Activated CD4-positive, alpha-beta memory T cell treated with anti-CD3 and anti-CD28 coated beads, Interleukin-2, amount 10 ng/mL, durations not matched to agents 7 days and 5 days (primary cell): ENCODE results near the gene GNAQ. TPM values are rescaled to one million over a fixed set of nuclear protein-coding genes. Genes with fewer than 3 reads are reported as not detected.

ENCODE experiments used
- CTCF ChIA-PET: fragments of 350-600 bp; sonication (Branson Sonifier 250); formaldehyde crosslinking; loops from one replicate; lab custom pipeline; 2021; ENCODE audit warnings: antibody characterized with exemption, inconsistent platforms; lab: Charles Lee
- POLR2A ChIA-PET: fragments of 350-600 bp; sonication (Branson Sonifier 250); formaldehyde crosslinking; loops from one replicate; lab custom pipeline; 2021; ENCODE audit warnings: antibody characterized with exemption; lab: Charles Lee
- DNase-seq: peaks from one replicate; pipeline ENCODE4 v3.0.0-alpha.2; 2020
- H3K27ac Mint-ChIP-seq: one replicate; pipeline ENCODE4 v1.8.0; 2021; ENCODE audit warnings: mild to moderate bottlenecking, mixed read lengths
- H3K27me3 Mint-ChIP-seq: one replicate; pipeline ENCODE4 v1.8.0; 2021; ENCODE audit warnings: mixed read lengths
- H3K36me3 Mint-ChIP-seq: one replicate; pipeline ENCODE4 v1.8.0; 2021; ENCODE audit warnings: low read depth, mixed read lengths
- H3K4me1 Mint-ChIP-seq: one replicate; pipeline ENCODE4 v1.8.0; 2021; ENCODE audit warnings: mixed read lengths
- H3K4me3 Mint-ChIP-seq: one replicate; pipeline ENCODE4 v1.8.0; 2021; ENCODE audit warnings: mild to moderate bottlenecking, mixed read lengths
- H3K9me3 Mint-ChIP-seq: one replicate; pipeline ENCODE4 v1.8.0; 2021; ENCODE audit warnings: mixed read lengths
- total RNA-seq, 2 experiments: library from RNA; stranded (reverse); gene quantifications; one replicate each; pipeline ENCODE4 v1.2.3, GENCODE V29; 2021

GNAQ gene
- total RNA-seq, 2 experiments from 2014 or later: 28.0 to 28.8 TPM

- Mint-ChIP-seq H3K9me3 (no peaks in the 10 kb centered on the region), H3K36me3 (peaks cover 7% of the 10 kb centered on the region), H3K27ac (no peak overlapping the region), H3K27me3 (no peaks in the 10 kb centered on the region), H3K4me3 (no peak overlapping the region), H3K4me1 (peaks cover 17% of the 10 kb centered on the region)
- CTCF ChIA-PET: no interaction called here
- POLR2A ChIA-PET: no interaction called here
- DNase-seq: no peak
These were observed 71.1 kb downstream of the GNAQ start for GRCh38 chr9:77960356-77961153.

GRCh38 chr9:77959803-77960202 is 71.8 kb downstream of the GNAQ start:
- Mint-ChIP-seq H3K36me3 (peaks cover 7% of the 10 kb centered on the region), H3K4me1 (peaks cover 17% of the 10 kb centered on the region), H3K27ac (no peak overlapping the region), H3K4me3 (no peak overlapping the region), H3K9me3 (no peaks in the 10 kb centered on the region), H3K27me3 (no peaks in the 10 kb centered on the region)
- POLR2A ChIA-PET: no interaction called here
- no peak for DNase-seq
- CTCF ChIA-PET: no interaction called here

GRCh38 chr9:77957652-77958051 is 74.0 kb downstream of the GNAQ start:
- H3K4me3 Mint-ChIP-seq: no peak overlapping the region
- no peak overlapping the region for H3K27ac Mint-ChIP-seq
- POLR2A ChIA-PET: no interaction called here
- H3K36me3 Mint-ChIP-seq: peaks cover 7% of the 10 kb centered on the region
- no peaks in the 10 kb centered on the region for H3K27me3 Mint-ChIP-seq
- H3K4me1 Mint-ChIP-seq: peaks cover 22% of the 10 kb centered on the region
- no peak for DNase-seq
- CTCF ChIA-PET: no interaction called here
- no peaks in the 10 kb centered on the region for H3K9me3 Mint-ChIP-seq

- CTCF ChIA-PET: no interaction called here
- H3K4me3 Mint-ChIP-seq: no peak overlapping the region
These were observed 75.1 kb downstream of the GNAQ start for GRCh38 chr9:77956555-77956954.

GRCh38 chr9:77954666-77955015 is 77.0 kb downstream of the GNAQ start:
- H3K9me3 Mint-ChIP-seq: no peaks in the 10 kb centered on the region
- CTCF ChIA-PET: no interaction called here
- no peak overlapping the region for H3K27ac Mint-ChIP-seq
- no peak overlapping the region for H3K4me3 Mint-ChIP-seq
- no peaks in the 10 kb centered on the region for H3K36me3 Mint-ChIP-seq
- POLR2A ChIA-PET: no interaction called here
- H3K4me1 Mint-ChIP-seq: peaks cover 13% of the 10 kb centered on the region
- no peak for DNase-seq
- H3K27me3 Mint-ChIP-seq: no peaks in the 10 kb centered on the region

More at GRCh38 chr9:77956555-77956954, 75.1 kb downstream of the GNAQ start:
- Mint-ChIP-seq H3K4me1 (peaks cover 14% of the 10 kb centered on the region), H3K36me3 (no peaks in the 10 kb centered on the region), H3K9me3 (no peaks in the 10 kb centered on the region), H3K27ac (no peak overlapping the region), H3K27me3 (no peaks in the 10 kb centered on the region)
- DNase-seq: no peak
- POLR2A ChIA-PET: no interaction called here

- H3K27ac Mint-ChIP-seq: no peak overlapping the region
- CTCF ChIA-PET: no interaction called here
- POLR2A ChIA-PET: no interaction called here
These were observed 77.5 kb downstream of the GNAQ start for GRCh38 chr9:77954013-77954665.

GRCh38 chr9:77953590-77953989 is 78.0 kb downstream of the GNAQ start:
- H3K4me3 Mint-ChIP-seq: no peak overlapping the region
- no peaks in the 10 kb centered on the region for H3K9me3 Mint-ChIP-seq
- no peaks in the 10 kb centered on the region for H3K36me3 Mint-ChIP-seq
- H3K27ac Mint-ChIP-seq: no peak overlapping the region
- ChIA-PET CTCF (no interaction called here), POLR2A (no interaction called here)
- no peak for DNase-seq
- H3K27me3 Mint-ChIP-seq: no peaks in the 10 kb centered on the region
- H3K4me1 Mint-ChIP-seq: peaks cover 13% of the 10 kb centered on the region

More at GRCh38 chr9:77954013-77954665, 77.5 kb downstream of the GNAQ start:
- H3K9me3 Mint-ChIP-seq: no peaks in the 10 kb centered on the region
- peaks cover 13% of the 10 kb centered on the region for H3K4me1 Mint-ChIP-seq
- no peak overlapping the region for H3K4me3 Mint-ChIP-seq
- H3K36me3 Mint-ChIP-seq: no peaks in the 10 kb centered on the region
- no peak for DNase-seq
- no peaks in the 10 kb centered on the region for H3K27me3 Mint-ChIP-seq

- ChIA-PET CTCF (no interaction called here), POLR2A (no interaction called here)
- Mint-ChIP-seq H3K4me3 (no peak overlapping the region), H3K4me1 (peaks cover 10% of the 10 kb centered on the region), H3K27ac (no peak overlapping the region), H3K9me3 (no peaks in the 10 kb centered on the region), H3K27me3 (no peaks in the 10 kb centered on the region), H3K36me3 (no peaks in the 10 kb centered on the region)
- no peak for DNase-seq
These were observed 78.8 kb downstream of the GNAQ start for GRCh38 chr9:77952635-77953328.

- peaks cover 5% of the 10 kb centered on the region for H3K4me1 Mint-ChIP-seq
- ChIA-PET POLR2A (no interaction called here), CTCF (interaction anchor here (0.6 kb wide), 1 partner anchor 187 kb away, joined by 3 read pairs; no protein-coding TSS in a partner anchor)
- no peaks in the 10 kb centered on the region for H3K9me3 Mint-ChIP-seq
- no peak for DNase-seq
- H3K4me3 Mint-ChIP-seq: no peak overlapping the region
- H3K36me3 Mint-ChIP-seq: no peaks in the 10 kb centered on the region
- no peaks in the 10 kb centered on the region for H3K27me3 Mint-ChIP-seq
- no peak overlapping the region for H3K27ac Mint-ChIP-seq
These were observed 80.2 kb downstream of the GNAQ start for GRCh38 chr9:77951369-77951768.

- H3K36me3 Mint-ChIP-seq: no peaks in the 10 kb centered on the region
These were observed 81.7 kb downstream of the GNAQ start for GRCh38 chr9:77949751-77950436.

GRCh38 chr9:77947651-77948050 is 84.0 kb downstream of the GNAQ start:
- Mint-ChIP-seq H3K27me3 (no peaks in the 10 kb centered on the region), H3K4me3 (no peak overlapping the region), H3K36me3 (no peaks in the 10 kb centered on the region), H3K4me1 (peaks cover 30% of the 10 kb centered on the region), H3K9me3 (no peaks in the 10 kb centered on the region), H3K27ac (no peak overlapping the region)
- ChIA-PET CTCF (no interaction called here), POLR2A (no interaction called here)
- DNase-seq: no peak

More at GRCh38 chr9:77949751-77950436, 81.7 kb downstream of the GNAQ start:
- H3K27me3 Mint-ChIP-seq: no peaks in the 10 kb centered on the region
- no peaks in the 10 kb centered on the region for H3K9me3 Mint-ChIP-seq
- POLR2A ChIA-PET: no interaction called here
- peaks cover 18% of the 10 kb centered on the region for H3K4me1 Mint-ChIP-seq
- CTCF ChIA-PET: interaction anchor here (0.7 kb wide), 1 partner anchor 517 kb away, joined by 3 read pairs; no protein-coding TSS in a partner anchor
- H3K4me3 Mint-ChIP-seq: no peak overlapping the region
- no peak for DNase-seq
- no peak overlapping the region for H3K27ac Mint-ChIP-seq

- ChIA-PET POLR2A (no interaction called here), CTCF (no interaction called here)
- Mint-ChIP-seq H3K9me3 (no peaks in the 10 kb centered on the region), H3K36me3 (peaks cover 3% of the 10 kb centered on the region), H3K4me1 (peaks cover 30% of the 10 kb centered on the region), H3K4me3 (no peak overlapping the region), H3K27me3 (no peaks in the 10 kb centered on the region), H3K27ac (no peak overlapping the region)
- DNase-seq: no peak
These were observed 84.5 kb downstream of the GNAQ start for GRCh38 chr9:77946969-77947620.
